NB4 (cell line): Measurements from ENCODE around the gene RANBP1.

Experiments used
- DNase-seq: peaks from one replicate; pipeline ENCODE4 v3.0.0; 2010; ENCODE audit warnings: low read depth
- H3K4me3 ChIP-seq: one replicate; pipeline ENCODE4 v1.5.1; 2011; ENCODE audit warnings: mild to moderate bottlenecking, low read depth, low read length, moderate library complexity
- CTCF ChIP-seq: IDR thresholded peaks from one replicate; pipeline ENCODE4 v1.5.1; 2012; ENCODE audit warnings: low read depth, low read length
- MAX ChIP-seq: IDR thresholded peaks from 2 replicates; pipeline ENCODE4 v1.6.1; 2011; ENCODE audit warnings: low read depth, low read length
- MYC ChIP-seq: IDR thresholded peaks from 2 replicates; pipeline ENCODE4 v1.6.1; 2011; ENCODE audit warnings: low read depth, low read length
- POLR2A ChIP-seq: IDR thresholded peaks from 2 replicates; pipeline ENCODE4 v1.6.1; 2011; ENCODE audit warnings: mild to moderate bottlenecking; ENCODE audit not compliant: insufficient read length; ENCODE audit errors: extremely low read depth

RANBP1 gene

GRCh38 chr22:20130731-20131596, 15.1 kb downstream of the RANBP1 start:
- TF ChIP-seq MYC = no peak; the same call in 1 of the 2 replicates
- TF ChIP-seq POLR2A = no peak
- TF ChIP-seq MAX = no peak
- TF ChIP-seq CTCF = no peak
- DNase-seq = peak; percentile 85
- peak overlapping the region; percentile 55 for H3K4me3 ChIP-seq

GRCh38 chr22:20131597-20131858, 15.6 kb downstream of the RANBP1 start, which contains the start of gene ZDHHC8:
ZDHHC8 (plus strand) TSS chr22:20131804; CDS start chr22:20131948, 144 bp downstream.
- TF ChIP-seq MYC = no peak
- no peak for TF ChIP-seq CTCF
- TF ChIP-seq MAX = no peak
- TF ChIP-seq POLR2A = no peak
- H3K4me3 ChIP-seq = peak within 1 kb of the TSS; percentile 55
- peak; percentile 49 for DNase-seq

GRCh38 chr22:20131859-20132685, 16.2 kb downstream of the RANBP1 start:
- TF ChIP-seq MAX (no peak), MYC (no peak), POLR2A (no peak), CTCF (no peak)
- no peak for DNase-seq
- H3K4me3 ChIP-seq = peak overlapping the region; percentile 50

- no peak for DNase-seq
- H3K4me3 ChIP-seq = peak overlapping the region; percentile 50
- TF ChIP-seq CTCF (no peak), MAX (no peak), MYC (no peak), POLR2A (no peak)
Measured at GRCh38 chr22:20132686-20133246, 16.9 kb downstream of the RANBP1 start.

- no peak for TF ChIP-seq MYC
- TF ChIP-seq MAX = no peak
- no peak for TF ChIP-seq POLR2A
- no peak for TF ChIP-seq CTCF
Measured at GRCh38 chr22:20133930-20134549, 18.1 kb downstream of the RANBP1 start.

More at GRCh38 chr22:20133930-20134549, 18.1 kb downstream of the RANBP1 start:
- no peak for DNase-seq
- no peak overlapping the region for H3K4me3 ChIP-seq
